Astrocyte of the spinal cord (primary cell): Measurements from ENCODE around the gene ACOT9.

ENCODE experiments used
- DNase-seq: peaks from one replicate; pipeline ENCODE4 v3.0.0; 2011; ENCODE audit warnings: low read depth, low spot score
- H3K4me3 ChIP-seq: 2 replicates; pipeline ENCODE4 v1.5.1; 2011; ENCODE audit warnings: low read depth, mild to moderate bottlenecking, low read length, moderate library complexity
- CTCF ChIP-seq: IDR thresholded peaks from 2 replicates; pipeline ENCODE4 v1.5.1; 2012; ENCODE audit warnings: low read depth, mild to moderate bottlenecking, low read length, inconsistent platforms
- in situ Hi-C: cut with HindIII; loops from 2 replicates; pipeline ENCODE4 v1.10.0; 2017; ENCODE audit warnings: low sequenced_read_pairs

The ACOT9 gene

GRCh38 chrX:23742697-23743622 is at the start of gene ACOT9:
TSS of gene ACOT9 (minus strand) at chrX:23743276. CDS start at chrX:23743144, 132 bp downstream.
- DNase-seq, result peak; percentile 94
- in situ Hi-C loops, result no loop called here
- no peak for TF ChIP-seq CTCF
- H3K4me3 ChIP-seq, result peak within 1 kb of the TSS; percentile 74

GRCh38 chrX:23790155-23790497 is 47.0 kb upstream of the ACOT9 start:
- in situ Hi-C loops, result no loop called here
- TF ChIP-seq CTCF, result no peak
- no peak overlapping the region for H3K4me3 ChIP-seq
- no peak for DNase-seq

- no peak overlapping the region for H3K4me3 ChIP-seq
- DNase-seq, result no peak
- in situ Hi-C loops, result no loop called here
- no peak for TF ChIP-seq CTCF
Observed at GRCh38 chrX:23789386-23790154, 46.5 kb upstream of the ACOT9 start.

GRCh38 chrX:23788946-23789345 is 45.9 kb upstream of the ACOT9 start:
- no peak overlapping the region for H3K4me3 ChIP-seq
- in situ Hi-C loops, result no loop called here
- no peak for TF ChIP-seq CTCF
- DNase-seq, result no peak

- no peak for DNase-seq
- TF ChIP-seq CTCF, result no peak
- H3K4me3 ChIP-seq, result no peak overlapping the region
- in situ Hi-C loops, result no loop called here
Observed at GRCh38 chrX:23788521-23788920, 45.4 kb upstream of the ACOT9 start.

- DNase-seq, result no peak
- in situ Hi-C loops, result no loop called here
- TF ChIP-seq CTCF, result no peak
- no peak overlapping the region for H3K4me3 ChIP-seq
Observed at GRCh38 chrX:23787745-23788118, 44.7 kb upstream of the ACOT9 start.
